ENCODE results near the gene PGAP6.

DNA sequence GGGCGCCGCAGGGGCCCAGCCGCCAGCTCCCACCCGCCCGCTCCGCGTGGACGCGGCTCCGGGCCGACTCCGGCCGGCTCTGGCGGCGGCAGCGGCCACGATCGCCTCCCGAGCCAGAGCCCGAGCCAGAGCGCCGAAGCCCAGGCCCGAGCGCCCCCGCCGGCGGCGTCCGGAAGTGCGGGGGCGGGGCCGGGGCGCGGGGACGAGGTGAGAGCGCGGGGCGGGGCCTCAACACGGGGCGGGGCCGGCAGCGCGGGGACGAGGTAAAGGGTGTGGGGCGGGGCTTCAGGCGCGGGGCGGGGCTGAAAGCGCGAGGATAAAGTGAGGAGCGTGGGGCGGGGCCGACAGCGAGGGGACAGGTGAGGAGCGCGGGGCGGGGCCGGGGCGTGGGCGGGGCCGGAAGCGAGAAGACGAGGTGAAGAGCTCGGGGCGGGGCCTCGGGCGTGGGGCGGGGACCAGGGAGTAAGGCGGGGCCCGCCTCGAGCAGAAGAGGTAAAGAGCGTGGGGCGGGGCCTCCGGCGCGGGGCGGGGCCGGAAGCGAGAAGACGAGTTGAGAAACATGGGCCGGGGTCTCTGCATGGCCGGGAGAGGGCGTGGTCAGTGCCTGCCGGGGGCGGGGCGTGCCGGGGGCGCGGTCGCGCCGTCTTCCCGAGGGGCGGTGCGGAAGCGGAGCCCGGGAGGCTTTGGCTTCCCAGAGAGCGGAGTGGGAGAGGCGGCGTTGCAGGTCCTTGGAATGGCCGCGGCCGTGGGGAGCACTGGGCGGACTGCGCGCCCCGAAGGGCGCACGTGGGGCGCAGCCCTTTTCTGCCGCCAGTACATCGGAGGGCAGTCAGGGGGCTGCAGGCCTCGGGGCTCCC, 29.0 kb downstream of the PGAP6 start, which contains the start of gene AXIN1:
- no peak for TF ChIP-seq POLR2A (IDR thresholded peaks at IDR 0.05; ENCODE audit: low read length)
- no peak for TF ChIP-seq GATA1 (IDR thresholded peaks at IDR 0.05; ENCODE audit: low read depth, low read length)

Measured in erythroblast (primary cell).